SK-N-SH (cell line): ENCODE measurements around the gene HSP90AA1.

Experiments used
- EP300 ChIP-seq, 2 experiments: IDR thresholded peaks; 2 replicates each; pipeline versions ENCODE4 v1.4.0 to v1.6.1; 2012; ENCODE audit warnings: borderline replicate concordance in 1 of 2, low read depth in 1 of 2, low read length in 1 of 2
- GATA2 ChIP-seq: sonication (generic); formaldehyde crosslinking; IDR thresholded peaks from 2 replicates; pipeline ENCODE4 v1.5.0; 2020; ENCODE audit warnings: mild to moderate bottlenecking, missing genetic modification reagents
- JUND ChIP-seq: IDR thresholded peaks from 2 replicates; pipeline ENCODE4 v1.4.0; 2012
- POLR2AphosphoS5 ChIP-seq: IDR thresholded peaks from 2 replicates; pipeline ENCODE4 v1.6.1; 2012; ENCODE audit warnings: low read depth, low read length
- RAD21 ChIP-seq: IDR thresholded peaks from 2 replicates; pipeline ENCODE4 v1.6.1; 2012; ENCODE audit warnings: mild to moderate bottlenecking, low read length
- SIN3A ChIP-seq: IDR thresholded peaks from 2 replicates; pipeline ENCODE4 v1.6.1; 2012; ENCODE audit warnings: low read depth, mild to moderate bottlenecking, low read length, moderate library complexity, borderline replicate concordance
- TF ChIP-seq, protein P1 (sequence below): fragments of 200-600 bp; sonication (generic); IDR thresholded peaks from 2 replicates; pipeline ENCODE4 v1.6.1; 2017; ENCODE audit warnings: antibody characterized with exemption, mild to moderate bottlenecking, moderate library complexity
- TF ChIP-seq, protein P2 (sequence below): fragments of 150-350 bp; IDR thresholded peaks from 2 replicates; pipeline ENCODE4 v1.6.1; 2017; ENCODE audit warnings: antibody characterized with exemption, low read length, low read depth, borderline replicate concordance

DNA sequence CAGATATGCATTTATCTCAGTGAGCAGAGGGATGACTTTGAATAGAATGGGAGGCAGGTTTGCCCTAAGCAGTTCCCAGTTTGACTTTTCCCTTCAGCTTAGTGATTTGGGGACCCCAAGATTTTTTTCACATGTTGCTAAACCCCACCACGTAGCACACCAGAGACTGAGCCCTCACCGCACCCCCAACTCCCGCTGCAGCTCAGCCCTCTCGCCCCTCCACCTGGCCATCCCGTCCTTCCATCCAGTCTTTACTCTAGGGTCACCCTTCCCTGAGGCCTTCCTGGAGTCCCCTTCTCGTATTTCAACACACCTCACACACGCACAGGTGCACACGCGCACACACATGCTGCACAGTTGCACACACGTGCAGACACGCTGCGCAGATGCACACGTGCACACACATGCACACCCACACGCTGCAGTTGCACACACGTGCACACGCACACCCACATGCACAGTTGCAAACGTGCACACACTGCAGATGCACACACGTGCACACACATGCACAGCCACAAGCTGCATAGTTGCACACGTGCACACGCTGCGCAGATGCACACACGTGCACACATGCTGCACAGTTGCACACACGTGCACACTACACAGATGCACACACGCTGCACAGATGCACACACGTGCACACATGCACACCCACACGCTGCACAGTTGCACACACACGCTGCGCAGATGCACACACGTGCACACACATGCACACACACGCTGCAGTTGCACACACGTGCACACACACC is 30.0 kb downstream of the HSP90AA1 start:
- TF ChIP-seq, protein P1, sequence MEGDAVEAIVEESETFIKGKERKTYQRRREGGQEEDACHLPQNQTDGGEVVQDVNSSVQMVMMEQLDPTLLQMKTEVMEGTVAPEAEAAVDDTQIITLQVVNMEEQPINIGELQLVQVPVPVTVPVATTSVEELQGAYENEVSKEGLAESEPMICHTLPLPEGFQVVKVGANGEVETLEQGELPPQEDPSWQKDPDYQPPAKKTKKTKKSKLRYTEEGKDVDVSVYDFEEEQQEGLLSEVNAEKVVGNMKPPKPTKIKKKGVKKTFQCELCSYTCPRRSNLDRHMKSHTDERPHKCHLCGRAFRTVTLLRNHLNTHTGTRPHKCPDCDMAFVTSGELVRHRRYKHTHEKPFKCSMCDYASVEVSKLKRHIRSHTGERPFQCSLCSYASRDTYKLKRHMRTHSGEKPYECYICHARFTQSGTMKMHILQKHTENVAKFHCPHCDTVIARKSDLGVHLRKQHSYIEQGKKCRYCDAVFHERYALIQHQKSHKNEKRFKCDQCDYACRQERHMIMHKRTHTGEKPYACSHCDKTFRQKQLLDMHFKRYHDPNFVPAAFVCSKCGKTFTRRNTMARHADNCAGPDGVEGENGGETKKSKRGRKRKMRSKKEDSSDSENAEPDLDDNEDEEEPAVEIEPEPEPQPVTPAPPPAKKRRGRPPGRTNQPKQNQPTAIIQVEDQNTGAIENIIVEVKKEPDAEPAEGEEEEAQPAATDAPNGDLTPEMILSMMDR = no peak
- no peak for TF ChIP-seq JUND
- no peak for TF ChIP-seq GATA2 (CRISPR knock-in tag)
- TF ChIP-seq SIN3A = no peak
- TF ChIP-seq POLR2AphosphoS5 = no peak
- no peak for TF ChIP-seq RAD21
- TF ChIP-seq EP300 (IDR thresholded peaks at IDR 0.05; ENCODE audit: borderline replicate concordance in 1 of 2, low read depth in 1 of 2, low read length in 1 of 2) = no peak
- TF ChIP-seq, protein P2, sequence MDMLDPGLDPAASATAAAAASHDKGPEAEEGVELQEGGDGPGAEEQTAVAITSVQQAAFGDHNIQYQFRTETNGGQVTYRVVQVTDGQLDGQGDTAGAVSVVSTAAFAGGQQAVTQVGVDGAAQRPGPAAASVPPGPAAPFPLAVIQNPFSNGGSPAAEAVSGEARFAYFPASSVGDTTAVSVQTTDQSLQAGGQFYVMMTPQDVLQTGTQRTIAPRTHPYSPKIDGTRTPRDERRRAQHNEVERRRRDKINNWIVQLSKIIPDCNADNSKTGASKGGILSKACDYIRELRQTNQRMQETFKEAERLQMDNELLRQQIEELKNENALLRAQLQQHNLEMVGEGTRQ = no peak
